ENCODE results near the gene ARRDC2.
"Not testable (repeated sequence)": the region's sequence is repeated elsewhere in the genome, so short reads cannot be mapped to it uniquely, and the experiment has no call there.

The ARRDC2 gene

DNA sequence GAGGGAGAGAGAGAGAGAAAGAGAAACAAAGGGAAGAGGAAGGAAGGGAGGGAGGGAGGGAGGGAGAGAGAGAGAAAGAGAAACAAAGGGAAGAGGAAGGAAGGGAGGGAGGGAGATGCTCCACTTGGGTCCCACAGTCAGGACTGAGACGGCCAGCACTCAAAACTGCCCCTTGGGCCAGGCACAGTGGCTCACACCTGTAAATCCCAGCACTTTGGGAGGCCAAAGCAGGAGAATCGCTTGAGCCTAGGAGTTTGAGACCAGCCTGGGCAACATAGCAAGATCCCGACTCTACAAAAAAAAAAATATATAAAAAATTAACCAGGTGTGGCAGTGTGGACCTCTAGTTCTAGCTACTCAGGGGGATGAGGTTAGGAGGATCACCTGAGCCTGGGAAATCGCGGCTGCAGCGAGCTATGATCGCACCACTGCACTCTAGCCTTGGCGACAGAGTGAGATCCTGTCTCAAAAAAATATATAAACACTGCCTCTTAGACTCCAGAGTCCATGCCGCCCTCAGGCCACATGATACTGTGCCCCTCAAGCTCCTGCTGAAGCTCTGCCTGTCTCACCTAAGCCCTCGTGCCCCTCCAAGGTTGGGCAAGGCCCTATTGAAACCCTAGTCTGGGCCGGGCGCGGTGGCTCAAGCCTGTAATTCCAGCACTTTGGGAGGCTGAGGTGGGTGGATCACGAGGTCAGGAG lies 8.4 kb downstream of the ARRDC2 start:
- no peak for DNase-seq (ENCODE audit: low read depth in 2 of 2)

DNA sequence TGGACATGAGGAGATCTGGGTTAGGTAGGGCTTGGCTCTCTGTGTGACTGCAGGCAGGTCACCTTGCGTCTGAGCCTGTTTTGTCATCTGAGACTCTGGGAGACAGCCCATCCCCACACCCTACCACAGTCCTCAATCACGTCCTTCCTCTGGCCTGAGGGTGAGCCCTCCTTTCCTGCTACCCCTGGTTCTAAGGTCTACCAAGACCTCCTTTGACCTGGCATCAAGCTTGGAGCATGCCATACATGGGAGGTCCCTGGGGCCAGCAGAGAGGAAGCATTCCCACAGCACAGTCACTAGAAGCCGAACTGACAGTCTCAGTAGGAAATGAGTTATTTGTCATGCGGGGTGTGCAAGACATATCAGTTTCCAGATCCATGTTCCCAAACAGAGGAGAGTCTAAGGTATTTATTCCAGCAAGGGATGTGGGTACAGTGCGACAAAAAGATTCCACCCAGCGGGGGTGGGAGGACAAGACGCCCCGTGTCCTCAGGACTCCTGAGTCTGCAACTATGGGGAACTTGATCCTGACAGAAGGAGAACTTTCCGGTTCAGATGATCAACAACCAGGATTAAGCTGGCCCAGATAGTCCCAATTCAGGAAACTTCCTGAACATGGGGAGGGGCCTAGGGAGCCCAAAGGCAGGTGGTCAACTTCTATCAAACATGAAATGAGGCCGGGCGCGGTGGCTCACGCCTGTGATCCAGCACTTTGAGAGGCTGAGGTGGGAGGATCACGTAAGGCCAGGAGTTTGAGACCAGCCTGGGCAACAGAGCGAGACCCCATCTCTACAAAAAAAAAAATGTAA lies 9.5 kb downstream of the ARRDC2 start:
- no peak for DNase-seq (ENCODE audit: low read depth in 2 of 2)

DNA sequence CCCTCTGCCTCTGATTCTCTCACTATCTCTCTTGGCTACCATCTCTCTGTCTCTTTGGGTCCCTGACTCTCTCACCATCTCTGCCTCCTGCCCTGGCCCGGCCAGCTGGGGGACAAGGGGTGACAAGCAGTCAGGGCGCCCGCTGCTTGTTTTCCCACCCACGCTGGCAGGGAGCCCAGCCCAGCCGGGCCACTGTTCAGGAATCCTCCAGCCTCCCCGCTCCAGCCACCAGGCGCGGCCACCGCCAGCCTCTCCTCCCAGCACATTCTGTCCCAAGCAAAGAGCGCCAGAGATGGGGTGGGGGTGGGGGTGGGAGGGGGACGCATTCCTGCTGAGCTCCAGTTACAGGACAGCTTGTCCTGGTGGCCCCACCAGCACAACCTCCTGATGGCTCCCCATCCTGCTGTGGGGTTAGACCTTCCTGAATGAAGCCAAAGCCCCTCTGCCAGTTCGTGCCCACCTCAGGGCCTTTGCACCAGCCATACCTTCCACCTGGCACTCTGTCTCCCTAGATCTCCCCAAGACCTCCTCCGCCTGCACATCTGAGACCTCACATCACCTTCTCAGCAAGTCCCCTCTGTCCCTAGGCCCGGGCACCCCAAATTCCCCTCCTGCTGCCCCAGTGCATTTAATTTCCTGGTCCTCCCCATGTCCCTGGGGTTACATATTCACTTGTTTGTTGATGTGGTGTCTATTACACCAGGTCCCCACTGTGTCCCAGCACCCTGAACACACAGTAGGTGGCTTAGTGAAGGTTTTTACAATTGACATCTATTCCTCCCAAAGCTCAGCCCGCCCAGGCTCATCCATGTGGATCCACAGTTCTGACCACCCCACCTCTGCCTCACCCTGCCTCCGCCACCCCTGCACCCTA lies 12.5 kb downstream of the ARRDC2 start:
- no peak for DNase-seq (ENCODE audit: low read depth in 2 of 2)

DNA sequence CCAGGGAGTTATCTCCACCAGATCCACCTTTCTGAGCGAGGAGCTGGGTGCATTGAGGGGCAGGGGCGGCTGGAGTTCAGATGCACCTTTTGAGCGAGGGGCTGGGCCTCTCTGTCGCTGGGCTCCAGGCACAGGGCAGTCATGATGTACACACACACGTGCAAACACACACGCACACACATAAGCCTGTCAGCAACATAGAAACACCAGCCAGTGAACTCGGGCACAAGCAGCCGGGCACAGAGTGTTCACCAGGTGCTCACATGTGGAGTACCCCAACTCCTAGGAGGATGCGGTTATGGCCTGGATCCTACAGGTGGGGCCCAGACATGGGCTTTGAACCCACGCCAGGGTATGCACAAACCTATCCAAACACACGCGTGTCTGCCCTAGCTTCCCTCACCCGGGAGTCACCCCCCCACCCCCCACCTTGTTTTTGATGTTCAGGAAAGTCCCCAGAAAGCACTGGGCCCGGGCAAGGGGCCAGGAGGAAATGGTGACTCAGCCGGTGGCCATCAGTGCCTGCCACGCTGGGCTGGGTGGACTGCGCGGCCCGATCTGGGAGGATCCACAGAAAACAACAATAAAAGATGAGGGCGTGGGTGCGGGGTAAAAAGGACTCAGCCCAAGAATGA lies 13.3 kb downstream of the ARRDC2 start:
- no peak for DNase-seq (ENCODE audit: low read depth in 2 of 2)

DNA sequence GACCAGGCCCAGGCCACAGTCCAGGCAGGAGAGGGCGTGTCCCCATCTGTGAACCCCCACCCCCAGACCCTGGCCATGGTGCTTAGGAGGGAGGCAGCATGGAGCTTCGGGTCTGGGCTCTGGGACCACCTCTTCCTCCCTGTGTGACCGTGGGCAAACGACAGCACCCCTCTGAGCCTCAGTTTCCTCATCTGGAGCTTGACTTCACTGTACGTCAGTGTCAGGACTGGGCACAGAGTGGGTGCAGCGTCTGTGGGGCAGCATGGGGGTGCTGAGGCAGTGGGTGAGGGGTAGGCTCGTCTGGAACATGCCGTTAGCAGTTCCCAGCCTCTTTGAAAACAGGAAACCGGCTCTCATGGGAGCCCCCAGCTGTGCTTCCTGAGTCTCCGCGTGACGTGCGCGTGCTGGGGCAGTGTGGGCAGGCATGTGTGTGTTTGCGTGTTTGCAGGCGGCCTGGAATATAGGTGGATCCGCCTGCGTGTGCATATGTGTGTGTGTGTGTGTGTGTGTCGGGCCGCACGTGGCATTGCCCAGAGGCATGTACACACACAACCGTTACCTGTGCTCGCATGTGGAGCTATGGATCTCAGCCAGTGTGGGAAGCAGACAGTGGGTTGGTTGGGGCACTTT lies 15.8 kb downstream of the ARRDC2 start:
- DNase-seq (ENCODE audit: low read depth in 2 of 2), result no peak

DNA sequence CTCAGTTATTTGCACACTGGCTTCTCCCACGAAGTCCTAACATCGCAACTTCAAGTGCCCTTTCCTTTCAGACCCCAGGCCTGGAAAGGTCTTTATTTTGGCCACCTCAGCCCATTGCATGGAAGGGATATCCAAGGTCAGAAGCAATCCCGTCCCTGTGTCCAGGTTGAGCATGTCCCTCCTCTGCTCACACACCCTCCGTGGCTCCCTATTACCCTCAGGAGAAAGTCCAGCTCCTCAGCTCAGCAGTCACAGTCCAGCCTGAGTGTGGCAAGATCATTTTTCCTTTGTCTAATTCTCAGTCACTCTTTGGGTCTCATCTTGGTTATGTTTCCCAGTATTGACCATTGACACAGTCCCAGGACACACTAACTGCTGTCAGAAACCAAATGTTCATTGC lies 19.2 kb downstream of the ARRDC2 start:
- DNase-seq (ENCODE audit: low read depth in 2 of 2), result no peak

DNA sequence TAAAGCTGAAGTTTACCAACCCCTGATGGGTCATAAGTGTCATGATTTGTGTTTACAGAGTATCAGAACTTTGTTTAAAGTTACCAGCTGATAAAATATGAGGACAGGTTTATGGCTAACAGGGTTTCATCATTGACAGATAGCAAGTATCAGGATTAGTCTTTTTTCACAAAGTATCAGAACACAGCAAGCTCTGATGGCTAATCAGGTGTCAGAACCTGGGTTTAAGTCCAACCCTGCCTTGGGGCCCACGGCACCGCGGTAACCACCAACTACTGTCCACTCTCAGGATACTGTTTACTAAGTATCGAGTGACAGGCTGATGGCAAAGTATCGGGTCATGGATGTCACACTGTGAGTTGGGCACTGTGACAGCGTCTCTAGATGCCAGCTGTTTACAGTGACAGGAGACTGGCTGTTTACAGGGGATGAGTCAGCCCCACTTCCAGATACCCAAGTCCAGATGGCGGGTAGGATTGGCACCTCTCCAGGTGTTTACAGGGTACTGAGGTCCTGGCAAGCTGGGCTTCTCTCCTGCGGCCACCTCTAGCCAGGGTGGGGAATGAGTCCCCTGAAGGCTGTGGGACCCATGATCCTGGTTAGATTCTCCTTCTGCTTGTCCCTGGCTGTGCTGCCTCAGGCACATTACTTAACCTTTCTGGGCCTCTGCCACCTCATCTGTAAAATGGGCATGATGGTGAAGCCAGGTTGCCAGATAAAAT lies 21.8 kb downstream of the ARRDC2 start:
- no peak for DNase-seq (ENCODE audit: low read depth in 2 of 2)

DNA sequence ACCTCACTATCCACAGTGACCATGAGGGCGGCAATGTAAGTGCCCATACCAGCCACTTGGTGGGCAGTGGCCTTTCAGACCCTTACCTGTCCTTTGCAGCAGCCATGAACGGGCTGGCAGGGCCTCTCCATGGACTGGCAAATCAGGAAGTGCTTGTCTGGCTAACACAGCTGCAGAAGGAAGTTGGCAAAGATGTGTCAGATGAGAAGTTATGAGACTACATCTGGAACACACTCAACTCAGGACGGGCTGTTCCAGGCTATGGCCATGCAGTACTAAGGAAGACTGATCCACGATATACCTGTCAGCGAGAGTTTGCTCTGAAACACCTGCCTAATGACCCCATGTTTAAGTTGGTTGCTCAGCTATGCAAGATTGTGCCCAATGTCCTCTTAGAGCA lies 23.4 kb downstream of the ARRDC2 start:
- not testable (repeated sequence) for DNase-seq (ENCODE audit: low read depth in 2 of 2)

DNA sequence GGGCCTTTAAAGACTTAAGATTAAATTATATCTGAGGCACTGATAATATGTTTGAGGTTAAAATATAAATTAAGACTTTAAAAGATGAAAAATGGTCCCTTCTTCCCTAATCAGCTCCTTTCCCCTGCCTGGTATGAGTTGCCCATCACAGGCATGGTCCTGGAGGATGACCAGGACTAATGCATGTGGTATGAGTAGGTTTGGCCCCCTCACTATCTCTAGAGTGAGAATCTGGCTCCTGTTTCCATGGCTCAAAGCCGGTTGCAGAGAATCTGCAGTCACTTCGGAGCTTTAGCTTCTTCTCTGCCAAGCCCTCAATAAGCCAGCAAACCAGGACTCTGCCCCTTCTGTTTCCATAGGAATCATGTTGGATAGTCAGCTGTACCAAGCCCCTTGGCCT lies 24.1 kb downstream of the ARRDC2 start:
- not testable (repeated sequence) for DNase-seq (ENCODE audit: low read depth in 2 of 2)

DNA sequence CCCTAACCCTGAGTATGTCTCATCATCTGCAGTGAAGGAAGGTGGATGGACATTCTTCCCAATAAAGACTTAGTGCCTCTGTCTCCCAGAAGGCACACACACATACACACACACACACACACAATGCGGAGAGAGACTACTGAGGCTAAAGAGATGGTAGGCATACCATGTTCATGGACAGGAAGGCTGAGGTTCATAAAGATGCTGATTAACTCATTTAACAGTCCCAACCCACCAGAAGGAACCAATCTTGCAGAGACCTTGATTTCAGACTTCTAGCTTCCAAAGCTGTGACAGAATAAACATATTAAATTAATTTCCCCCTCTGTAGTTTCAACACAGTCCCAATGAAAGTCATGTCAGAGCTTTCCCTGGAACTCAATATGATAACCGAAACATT lies 33.1 kb downstream of the ARRDC2 start:
- DNase-seq (ENCODE audit: low read depth in 2 of 2), result no peak

DNA sequence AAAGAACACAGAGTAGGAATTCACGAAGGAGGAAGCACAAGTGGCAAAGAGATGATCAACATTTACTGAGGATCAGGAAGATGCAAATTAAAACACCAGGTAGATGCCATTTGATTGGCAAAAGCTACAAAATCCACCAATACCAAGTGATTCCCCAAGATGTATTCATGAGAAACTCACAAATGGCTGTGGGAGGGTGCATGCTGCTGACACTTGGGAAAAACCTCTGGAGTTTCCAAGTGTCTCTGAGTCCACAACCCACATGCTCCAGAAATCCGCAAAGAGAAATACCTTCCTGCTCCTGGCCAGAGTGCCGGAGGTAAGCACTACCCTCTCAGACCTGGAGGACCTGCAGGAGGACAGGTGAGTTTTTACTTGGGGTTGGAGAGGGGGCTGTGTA lies 35.7 kb downstream of the ARRDC2 start:
- DNase-seq (ENCODE audit: low read depth in 2 of 2), result no peak

DNA sequence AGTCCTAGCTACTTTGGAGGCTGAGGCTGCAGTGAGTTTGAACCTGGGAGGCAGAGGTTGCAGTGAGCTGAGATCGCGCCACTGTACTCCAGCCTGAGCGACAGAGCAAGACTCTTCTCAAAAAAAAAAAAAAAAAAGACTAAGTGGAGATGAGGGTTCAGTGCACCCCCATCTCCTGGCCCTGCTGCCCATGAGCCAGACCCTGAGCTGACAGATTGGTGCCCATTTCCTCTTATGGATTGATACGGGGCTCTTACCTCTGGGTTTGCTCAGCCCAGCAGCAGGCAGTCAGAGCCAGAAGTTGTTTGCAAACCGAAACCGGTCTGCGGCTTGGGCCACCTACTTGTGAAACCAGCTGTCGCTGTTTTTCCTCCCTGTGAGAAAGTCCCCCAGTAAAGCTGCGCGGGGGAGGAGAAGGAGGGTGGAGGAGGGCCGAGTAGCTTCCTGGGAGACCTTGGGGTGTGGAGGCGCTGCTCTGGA lies 36.9 kb downstream of the ARRDC2 start:
- peak; percentile 85 to 88 for DNase-seq (ENCODE audit: low read depth in 2 of 2)

DNA sequence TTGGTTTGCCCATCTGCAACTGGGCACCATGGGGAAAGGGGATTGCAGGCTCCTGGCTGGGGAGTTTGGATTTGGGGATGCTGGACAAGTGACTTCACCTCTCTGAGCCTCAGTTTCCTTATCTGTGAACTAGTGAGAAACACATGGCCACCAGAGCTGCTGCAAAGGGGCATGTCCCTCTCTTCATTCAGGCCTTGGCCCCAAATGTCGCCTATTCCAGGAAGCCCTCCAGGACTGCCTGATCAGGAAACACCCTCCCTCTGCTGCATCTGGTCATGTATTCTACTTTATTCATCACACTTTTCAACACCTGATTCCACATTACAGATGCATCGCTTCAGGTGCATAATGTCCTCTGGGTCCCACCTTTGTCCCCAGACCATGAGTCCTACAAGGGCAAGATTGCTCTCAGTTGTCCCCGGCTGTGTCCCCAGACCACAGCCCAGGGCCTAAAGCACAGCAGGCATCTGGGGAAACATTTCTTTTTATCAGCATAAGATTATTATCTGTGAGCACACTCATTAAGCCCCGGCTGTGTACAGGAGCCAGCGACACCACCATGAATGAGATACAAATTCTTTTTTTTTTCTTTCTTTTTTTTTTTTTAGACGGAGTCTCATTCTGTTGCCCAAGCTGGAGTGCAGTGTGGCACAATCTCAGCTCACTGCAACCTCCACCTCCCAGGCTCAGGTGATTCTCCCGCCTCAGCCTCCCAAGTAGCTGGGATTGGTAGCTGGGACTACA lies 37.5 kb downstream of the ARRDC2 start:
- DNase-seq (ENCODE audit: low read depth in 2 of 2), result no peak

DNA sequence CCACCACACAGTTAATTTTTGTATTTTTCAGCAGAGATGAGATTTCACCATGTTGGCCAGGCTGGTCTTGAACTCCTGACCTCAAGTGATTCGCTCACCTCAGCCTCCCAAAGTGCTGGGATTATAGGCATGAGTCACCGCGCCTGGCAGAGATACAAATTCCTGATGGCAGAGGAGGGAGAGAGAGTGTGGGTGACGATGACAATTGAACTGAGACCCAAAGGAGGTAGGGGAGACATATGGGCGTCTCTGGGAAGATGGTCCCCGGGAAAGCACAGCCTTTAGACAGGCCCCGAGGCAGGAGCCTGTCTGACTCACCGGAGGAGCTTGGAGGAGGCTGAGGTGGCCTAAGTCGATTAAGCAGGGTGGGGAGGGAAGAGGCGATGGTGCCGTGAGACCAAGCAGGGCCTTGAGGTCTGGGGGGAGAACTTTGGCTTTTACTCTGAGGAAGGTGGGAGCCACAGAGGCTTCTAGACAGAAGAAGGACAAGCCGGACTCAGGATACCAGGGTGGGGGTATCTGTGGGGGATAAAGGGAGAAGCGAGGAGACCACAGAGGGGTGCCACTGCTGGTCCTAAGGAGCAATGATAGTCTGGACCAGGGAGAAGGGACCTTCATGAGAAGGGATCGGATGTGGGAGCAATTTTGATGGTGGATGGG lies 38.2 kb downstream of the ARRDC2 start:
- DNase-seq (ENCODE audit: low read depth in 2 of 2), result peak in 1 of 2 donors; percentile 20

DNA sequence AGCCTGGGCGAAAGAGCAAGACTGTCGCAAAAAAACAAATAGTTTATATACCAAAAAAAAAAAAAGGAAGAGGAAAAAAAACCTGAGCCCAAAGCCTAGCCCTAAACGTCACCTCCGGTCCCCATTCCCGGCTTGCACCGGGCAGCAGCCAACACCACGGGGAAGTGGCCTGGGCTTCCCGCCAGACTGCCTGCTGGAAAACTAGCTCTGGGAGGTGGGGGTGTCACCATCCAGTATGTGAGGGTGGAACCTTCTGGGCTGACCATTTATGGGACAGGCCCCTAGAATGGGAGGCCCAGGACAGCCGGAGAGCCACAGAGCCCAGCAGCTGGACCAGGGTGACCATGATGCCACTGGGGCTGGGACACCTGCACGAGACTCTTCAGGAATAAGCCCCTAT lies 41.4 kb downstream of the ARRDC2 start:
- no peak for DNase-seq (ENCODE audit: low read depth in 2 of 2)

DNA sequence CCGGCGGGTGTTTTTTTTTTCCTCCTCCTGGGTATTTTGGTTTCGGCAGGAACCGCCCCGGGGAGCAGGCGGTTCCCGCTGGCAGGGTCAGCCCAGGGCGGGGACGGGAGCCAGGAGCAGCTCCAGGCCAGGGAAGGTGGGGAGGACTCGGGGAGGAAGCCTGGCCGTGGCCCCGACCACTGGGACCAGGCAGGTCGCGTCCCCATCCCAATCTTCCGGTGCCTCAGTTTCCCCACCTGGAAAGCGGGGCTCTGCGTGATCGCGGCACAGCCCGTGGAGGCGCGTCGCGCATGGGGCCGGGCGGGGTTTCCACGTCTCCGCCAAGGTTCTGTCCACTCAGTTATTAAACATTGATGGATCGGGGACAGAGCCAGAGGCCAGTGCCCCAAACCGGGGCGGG lies 43.9 kb downstream of the ARRDC2 start:
- DNase-seq (ENCODE audit: low read depth in 2 of 2), result no peak

DNA sequence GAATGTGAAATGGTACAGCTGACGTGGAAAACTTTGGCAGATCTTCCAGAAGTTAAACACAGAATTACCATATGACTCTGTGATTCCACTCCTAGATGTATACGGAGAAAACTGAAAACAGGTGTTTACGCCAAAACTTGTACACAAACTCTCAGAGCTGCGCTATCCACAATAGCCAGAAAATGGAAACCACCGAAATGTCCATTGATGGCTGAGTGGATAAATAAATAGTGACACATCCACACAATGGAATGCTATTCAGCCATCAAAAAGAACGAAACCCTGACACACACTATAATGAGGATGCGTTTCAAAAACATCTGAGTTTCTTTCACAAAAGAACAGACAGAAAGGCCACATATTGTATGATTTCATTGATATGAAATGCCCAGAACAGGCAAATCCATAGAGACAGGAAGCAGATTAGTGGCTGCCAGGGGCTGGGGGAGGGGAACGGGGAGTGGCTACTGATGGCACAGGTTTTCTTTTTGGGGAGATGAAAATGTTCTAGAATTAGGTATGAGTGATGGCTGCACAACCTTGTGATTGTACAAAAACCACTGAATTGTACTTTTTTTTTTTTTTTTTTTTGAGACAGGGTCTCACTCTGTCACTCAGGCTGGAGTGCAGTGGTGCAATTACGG lies 45.7 kb downstream of the ARRDC2 start:
- no peak for DNase-seq (ENCODE audit: low read depth in 2 of 2)

DNA sequence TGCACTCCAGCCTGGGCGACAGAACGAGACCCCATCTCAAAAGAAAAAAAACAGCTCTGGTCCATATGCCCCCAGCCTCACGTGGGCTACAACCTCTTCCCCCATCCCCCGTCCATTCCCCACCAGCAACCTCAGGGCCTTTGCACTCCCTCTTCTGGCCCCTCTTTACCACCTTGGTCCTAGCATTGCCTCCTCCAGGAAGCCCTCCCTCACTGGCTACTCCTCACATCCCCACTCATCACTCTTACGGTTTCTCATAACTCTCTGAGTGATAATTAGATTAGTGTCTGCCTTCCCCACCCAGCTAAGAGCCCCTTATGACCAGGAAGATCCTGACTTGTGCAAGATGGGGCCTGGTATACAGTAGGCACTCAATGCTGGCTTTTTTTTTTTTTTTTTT lies 48.0 kb downstream of the ARRDC2 start:
- no peak for DNase-seq (ENCODE audit: low read depth in 2 of 2)

DNA sequence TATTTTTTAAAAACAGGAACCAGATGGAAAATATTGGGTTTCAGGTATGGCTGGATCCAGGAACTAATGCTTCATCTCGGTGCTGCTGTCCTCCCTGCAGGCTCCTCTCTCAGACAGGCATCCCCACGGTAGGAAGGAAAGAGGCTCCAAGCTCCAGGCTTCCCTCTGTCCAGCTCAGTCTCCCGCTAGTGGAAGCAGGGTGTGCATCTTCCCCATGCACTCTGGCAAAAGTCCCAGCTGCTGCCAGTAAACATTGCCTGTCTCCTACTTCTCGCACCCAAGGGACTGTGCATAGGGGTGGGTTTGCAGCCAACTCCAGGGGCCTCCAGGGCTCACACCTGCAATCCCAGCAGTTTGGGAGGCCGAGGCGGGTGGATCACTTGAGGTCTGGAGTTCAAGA lies 49.6 kb downstream of the ARRDC2 start:
- no peak for DNase-seq (ENCODE audit: low read depth in 2 of 2)
